WI38 (cell line): ENCODE results near the gene MIER3.

Source experiments
- H3K4me3 ChIP-seq: 2 replicates; pipeline ENCODE4 v1.5.1; 2011; ENCODE audit warnings: low read depth, mild to moderate bottlenecking, control low read depth, low read length
- CTCF ChIP-seq: IDR thresholded peaks from 2 replicates; pipeline ENCODE4 v1.5.1; 2012; ENCODE audit warnings: low read depth, mild to moderate bottlenecking, control low read depth, low read length

MIER3 gene

GRCh38 chr5:56977021-56977420, 25.1 kb upstream of the MIER3 start:
- no peak overlapping the region for H3K4me3 ChIP-seq
- no peak for TF ChIP-seq CTCF

- H3K4me3 ChIP-seq = no peak overlapping the region
- no peak for TF ChIP-seq CTCF
Measured at GRCh38 chr5:56974241-56974640, 22.3 kb upstream of the MIER3 start.

DNA sequence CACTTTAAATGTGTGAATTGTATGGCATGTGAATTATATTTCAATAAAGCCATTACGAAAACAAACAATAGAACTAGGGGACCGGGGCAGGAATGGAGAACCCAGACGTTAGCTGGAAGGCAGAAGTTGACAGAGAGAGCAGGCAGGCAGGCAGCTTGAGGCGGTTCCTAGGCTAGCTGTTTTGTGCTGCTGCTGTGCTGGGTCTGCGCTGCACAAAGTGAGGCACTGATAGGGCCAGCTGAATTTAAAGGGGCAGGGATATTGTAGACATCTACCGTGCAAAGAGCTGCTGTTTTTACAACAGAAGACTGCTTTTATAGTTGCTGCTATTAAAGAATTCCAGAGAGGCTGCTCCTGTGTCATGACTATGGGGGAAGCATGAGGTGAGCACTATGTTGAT, 21.6 kb upstream of the MIER3 start:
- H3K4me3 ChIP-seq = no peak overlapping the region
- no peak for TF ChIP-seq CTCF

DNA sequence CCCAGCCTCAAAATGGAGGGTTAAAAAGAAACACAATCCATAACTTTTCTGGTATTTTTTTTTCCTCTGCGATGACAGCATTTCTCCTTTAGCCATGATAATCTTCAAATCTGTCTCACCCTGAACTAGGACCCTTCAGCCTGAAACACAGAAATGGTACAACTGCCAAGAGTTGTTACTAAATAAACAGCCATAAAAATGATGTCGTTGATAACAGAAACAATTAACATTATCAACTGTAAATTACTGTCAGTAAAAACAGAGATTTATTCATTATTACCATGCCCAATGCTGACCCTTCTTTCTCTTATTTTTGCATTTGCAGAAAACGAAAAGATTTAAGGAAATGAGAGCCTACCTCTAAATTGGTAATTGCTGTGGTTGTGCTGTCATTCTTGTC, 19.4 kb upstream of the MIER3 start:
- no peak for TF ChIP-seq CTCF
- no peak overlapping the region for H3K4me3 ChIP-seq

- no peak overlapping the region for H3K4me3 ChIP-seq
- no peak for TF ChIP-seq CTCF
Measured at GRCh38 chr5:56964173-56964572, 12.2 kb upstream of the MIER3 start.

GRCh38 chr5:56963246-56963645, 11.3 kb upstream of the MIER3 start:
- TF ChIP-seq CTCF = no peak
- H3K4me3 ChIP-seq = no peak overlapping the region

- H3K4me3 ChIP-seq = no peak overlapping the region
- no peak for TF ChIP-seq CTCF
Measured at GRCh38 chr5:56962286-56962685, 10.4 kb upstream of the MIER3 start.

GRCh38 chr5:56961746-56962145, 9.8 kb upstream of the MIER3 start:
- no peak overlapping the region for H3K4me3 ChIP-seq
- no peak for TF ChIP-seq CTCF
